Peyer's patch (tissue), 4 donors: Measurements from ENCODE around the gene CAMK2N1.
A peak's percentile ranks its signal among the peaks of the same experiment; 100 is the strongest.

Experiments
- CTCF ChIP-seq, 6 experiments: fragments of 450-650 bp in 4 of 6; fragments of 200-600 bp in 2 of 6; sonication (generic) in 1 of 6; IDR thresholded peaks; one replicate each; pipeline ENCODE4 v1.5.1; 2017 to 2019; ENCODE audit warnings: antibody characterized with exemption in 6 of 6, mild to moderate bottlenecking in 3 of 6, moderate library complexity in 1 of 6
- POLR2A ChIP-seq, 2 donors: fragments of 450-650 bp; IDR thresholded peaks; one replicate each; pipeline ENCODE4 v1.5.1; 2017; ENCODE audit warnings: antibody characterized with exemption in 2 of 2, mild to moderate bottlenecking in 2 of 2, moderate library complexity in 2 of 2

- TF ChIP-seq CTCF (IDR thresholded peaks at IDR 0.05) = no peak
- peak in 1 of 2 donors; percentile 12 for TF ChIP-seq POLR2A (IDR thresholded peaks at IDR 0.05)
Observed at GRCh38 chr1:20470194-20470593, 15.8 kb downstream of the CAMK2N1 start.
